MM.1S (cell line): ENCODE results near the gene KPNB1.

ENCODE experiments used
- DNase-seq: peaks from one replicate; pipeline ENCODE4 v3.0.0-alpha.2; 2015
- H2AFZ ChIP-seq: fragments of 300-600 bp; sonication (generic); 2 replicates; pipeline ENCODE4 v1.6.0; 2016; ENCODE audit warnings: antibody characterized with exemption, low read length
- H3F3A ChIP-seq: fragments of 300-600 bp; sonication (generic); 2 replicates; pipeline ENCODE4 v1.6.1; 2016; ENCODE audit warnings: mild to moderate bottlenecking, antibody characterized with exemption, low read length, moderate library complexity, mixed read lengths; ENCODE audit not compliant: insufficient read depth
- H3K27ac ChIP-seq: fragments of 300-600 bp; sonication (generic); 2 replicates; pipeline ENCODE4 v1.5.1; 2016; ENCODE audit warnings: mild to moderate bottlenecking, low read length
- H3K27me3 ChIP-seq: fragments of 300-600 bp; sonication (generic); replicated peaks from 2 replicates; pipeline ENCODE4 v1.6.0; 2016; ENCODE audit warnings: low read length; ENCODE audit not compliant: insufficient read depth
- H3K36me3 ChIP-seq: fragments of 300-600 bp; sonication (generic); replicated peaks from 2 replicates; pipeline ENCODE4 v1.6.1; 2016; ENCODE audit warnings: mild to moderate bottlenecking, low read length, mixed read lengths; ENCODE audit not compliant: insufficient read depth
- H3K4me1 ChIP-seq: fragments of 300-600 bp; sonication (generic); 2 replicates; pipeline ENCODE4 v1.6.1; 2016; ENCODE audit warnings: low read length, mixed read lengths
- H3K4me2 ChIP-seq: fragments of 300-600 bp; sonication (generic); 2 replicates; pipeline ENCODE4 v1.6.0; 2016; ENCODE audit warnings: low read depth, low read length
- H3K4me3 ChIP-seq: fragments of 300-600 bp; sonication (generic); 2 replicates; pipeline ENCODE4 v1.5.1; 2016; ENCODE audit warnings: low read length, mixed read lengths
- H3K79me2 ChIP-seq: fragments of 300-600 bp; sonication (generic); 2 replicates; pipeline ENCODE4 v1.6.1; 2016; ENCODE audit warnings: mixed run types, low read length, mixed read lengths
- H3K9ac ChIP-seq: fragments of 300-600 bp; sonication (generic); 2 replicates; pipeline ENCODE4 v1.6.1; 2016; ENCODE audit warnings: low read length, mixed read lengths
- H3K9me2 ChIP-seq: fragments of 300-600 bp; sonication (generic); replicated peaks from 2 replicates; pipeline ENCODE4 v1.6.1; 2016; ENCODE audit warnings: mild to moderate bottlenecking, low read length, mixed read lengths; ENCODE audit not compliant: insufficient read depth
- H3K9me3 ChIP-seq: fragments of 300-600 bp; sonication (generic); replicated peaks from 2 replicates; pipeline ENCODE4 v1.6.1; 2016; ENCODE audit warnings: mild to moderate bottlenecking, low read length, mixed read lengths; ENCODE audit not compliant: insufficient read depth
- H4K20me1 ChIP-seq: fragments of 300-600 bp; sonication (generic); 2 replicates; pipeline ENCODE4 v1.6.1; 2016; ENCODE audit warnings: mild to moderate bottlenecking, low read length, moderate library complexity, mixed read lengths; ENCODE audit not compliant: insufficient read depth
- EZH2 ChIP-seq: fragments of 300-600 bp; sonication (generic); optimal IDR thresholded peaks from 2 replicates; pipeline ENCODE3; 2017; ENCODE audit warnings: low read depth, mild to moderate bottlenecking, antibody characterized with exemption, low read length, mixed read lengths
- EZH2phosphoT487 ChIP-seq: fragments of 300-600 bp; sonication (generic); IDR thresholded peaks from 2 replicates; pipeline ENCODE4 v1.6.1; 2018; ENCODE audit warnings: antibody characterized with exemption, low read length
- TF ChIP-seq, protein P1 (sequence below): fragments of 300-600 bp; sonication (generic); IDR thresholded peaks from 2 replicates; pipeline ENCODE4 v1.5.1; 2016; ENCODE audit warnings: antibody characterized with exemption, low read length, mixed read lengths

KPNB1 gene

DNA sequence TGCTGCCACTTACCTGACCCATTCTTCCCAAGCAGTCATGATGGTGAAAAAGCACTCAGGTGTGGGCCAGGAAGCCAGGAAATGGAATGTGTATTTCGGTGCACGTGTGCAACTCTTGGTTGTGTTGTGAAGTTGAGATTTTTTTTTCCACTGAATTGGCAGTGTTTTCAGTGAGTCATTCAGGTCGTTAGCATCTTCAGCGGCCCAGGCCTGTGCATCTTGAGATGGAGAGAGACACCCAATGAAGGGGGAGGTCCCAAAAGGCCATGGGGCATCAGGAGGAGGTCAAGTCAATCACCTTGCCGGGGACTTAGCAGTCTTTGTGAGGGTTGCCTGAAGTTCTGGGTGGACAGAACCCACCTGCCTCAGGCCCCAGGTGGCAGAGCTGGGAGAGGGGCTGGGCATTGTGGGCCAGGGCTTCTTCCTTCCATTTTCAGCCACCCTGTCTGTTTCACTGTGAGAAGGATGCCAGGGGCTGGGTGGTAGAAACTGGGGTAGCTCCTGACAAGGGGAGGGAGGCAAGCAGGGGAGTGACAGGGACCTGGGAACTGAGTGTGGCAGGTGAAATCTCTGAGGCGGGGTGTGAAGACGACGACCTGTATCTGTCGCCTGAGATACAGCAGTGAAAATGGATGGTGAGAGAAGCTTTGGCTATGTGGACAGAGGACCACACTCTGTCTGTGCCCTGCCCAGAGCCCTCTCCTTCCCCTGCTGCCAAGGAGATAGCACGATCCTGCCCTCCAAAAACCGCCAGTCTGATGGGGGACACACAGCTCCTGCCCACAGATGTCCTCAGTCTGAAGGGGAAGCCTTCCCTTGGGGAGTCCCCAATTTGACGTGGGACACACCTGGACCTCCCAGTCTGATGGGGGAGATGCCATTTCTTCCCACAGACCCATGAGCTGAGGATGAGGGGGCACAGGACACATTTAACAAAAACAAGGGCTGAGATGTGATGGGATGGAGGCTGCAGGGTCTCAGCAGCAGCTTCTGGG is 56.1 kb downstream of the KPNB1 start:
- no peak overlapping the region for H2AFZ ChIP-seq
- H3K79me2 ChIP-seq, result no peaks in the 10 kb centered on the region
- no peaks in the 10 kb centered on the region for H3K36me3 ChIP-seq
- H3K27me3 ChIP-seq, result peaks cover 18% of the 10 kb centered on the region
- no peaks in the 10 kb centered on the region for H3K9me3 ChIP-seq
- DNase-seq, result no peak
- H3K9ac ChIP-seq, result no peak overlapping the region
- no peaks in the 10 kb centered on the region for H4K20me1 ChIP-seq
- H3K4me3 ChIP-seq, result no peak overlapping the region
- H3K9me2 ChIP-seq, result no peaks in the 10 kb centered on the region
- peaks cover 15% of the 10 kb centered on the region for H3K4me1 ChIP-seq
- peak overlapping the region; percentile 15; the same call in 1 of the 2 replicates for H3K4me2 ChIP-seq
- no peaks in the 10 kb centered on the region for H3F3A ChIP-seq
- no peak for TF ChIP-seq EZH2
- TF ChIP-seq, protein P1, sequence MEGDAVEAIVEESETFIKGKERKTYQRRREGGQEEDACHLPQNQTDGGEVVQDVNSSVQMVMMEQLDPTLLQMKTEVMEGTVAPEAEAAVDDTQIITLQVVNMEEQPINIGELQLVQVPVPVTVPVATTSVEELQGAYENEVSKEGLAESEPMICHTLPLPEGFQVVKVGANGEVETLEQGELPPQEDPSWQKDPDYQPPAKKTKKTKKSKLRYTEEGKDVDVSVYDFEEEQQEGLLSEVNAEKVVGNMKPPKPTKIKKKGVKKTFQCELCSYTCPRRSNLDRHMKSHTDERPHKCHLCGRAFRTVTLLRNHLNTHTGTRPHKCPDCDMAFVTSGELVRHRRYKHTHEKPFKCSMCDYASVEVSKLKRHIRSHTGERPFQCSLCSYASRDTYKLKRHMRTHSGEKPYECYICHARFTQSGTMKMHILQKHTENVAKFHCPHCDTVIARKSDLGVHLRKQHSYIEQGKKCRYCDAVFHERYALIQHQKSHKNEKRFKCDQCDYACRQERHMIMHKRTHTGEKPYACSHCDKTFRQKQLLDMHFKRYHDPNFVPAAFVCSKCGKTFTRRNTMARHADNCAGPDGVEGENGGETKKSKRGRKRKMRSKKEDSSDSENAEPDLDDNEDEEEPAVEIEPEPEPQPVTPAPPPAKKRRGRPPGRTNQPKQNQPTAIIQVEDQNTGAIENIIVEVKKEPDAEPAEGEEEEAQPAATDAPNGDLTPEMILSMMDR, result no peak
- no peak for TF ChIP-seq EZH2phosphoT487
- no peak overlapping the region for H3K27ac ChIP-seq

DNA sequence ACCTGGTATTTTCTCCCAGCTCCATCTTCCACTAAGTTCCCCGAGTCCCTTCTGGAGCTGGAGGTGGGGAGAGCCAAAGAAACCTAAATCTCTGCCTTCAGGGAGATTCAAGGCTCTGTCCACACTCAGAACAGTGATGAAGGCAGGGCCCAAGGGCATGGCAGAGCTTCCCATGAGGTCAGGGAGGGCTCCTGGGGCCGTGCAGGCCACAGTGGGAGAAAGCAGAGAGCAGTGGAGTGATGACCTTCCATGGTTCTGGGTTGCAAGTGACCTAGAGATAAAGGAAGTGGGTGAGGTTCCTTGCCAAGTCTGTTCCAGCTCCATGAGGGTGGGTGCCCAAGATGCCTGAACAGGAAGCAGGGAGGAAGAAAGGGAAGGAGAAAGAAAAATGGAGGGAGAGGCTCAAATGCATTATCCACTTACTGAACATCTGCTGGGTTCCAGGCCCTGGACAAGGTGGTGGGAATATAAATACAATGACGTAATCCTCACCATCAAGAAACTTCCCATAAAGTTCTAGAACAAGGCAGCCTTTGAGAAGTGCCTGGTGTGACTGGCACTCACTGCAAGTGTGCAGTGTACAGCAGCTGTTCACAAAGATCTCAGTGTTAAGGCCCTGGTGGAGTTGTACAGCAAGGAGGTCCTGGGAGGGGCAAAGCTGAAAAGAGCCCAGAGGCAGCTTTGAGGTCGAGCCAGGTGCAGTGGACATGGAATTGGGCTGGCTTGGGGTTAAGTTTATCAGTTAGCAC is 57.5 kb downstream of the KPNB1 start:
- no peak overlapping the region for H3K4me2 ChIP-seq
- no peaks in the 10 kb centered on the region for H3K36me3 ChIP-seq
- no peak overlapping the region for H3K9ac ChIP-seq
- H3K9me2 ChIP-seq, result no peaks in the 10 kb centered on the region
- TF ChIP-seq EZH2phosphoT487 (no peak), EZH2 (no peak)
- TF ChIP-seq, protein P1, result no peak
- no peak for DNase-seq
- H3K4me1 ChIP-seq, result peaks cover 15% of the 10 kb centered on the region
- no peaks in the 10 kb centered on the region for H3F3A ChIP-seq
- H3K9me3 ChIP-seq, result no peaks in the 10 kb centered on the region
- no peaks in the 10 kb centered on the region for H3K79me2 ChIP-seq
- H3K4me3 ChIP-seq, result no peak overlapping the region
- H3K27me3 ChIP-seq, result peaks cover 24% of the 10 kb centered on the region
- no peaks in the 10 kb centered on the region for H4K20me1 ChIP-seq
- H3K27ac ChIP-seq, result no peak overlapping the region
- no peak overlapping the region for H2AFZ ChIP-seq

DNA sequence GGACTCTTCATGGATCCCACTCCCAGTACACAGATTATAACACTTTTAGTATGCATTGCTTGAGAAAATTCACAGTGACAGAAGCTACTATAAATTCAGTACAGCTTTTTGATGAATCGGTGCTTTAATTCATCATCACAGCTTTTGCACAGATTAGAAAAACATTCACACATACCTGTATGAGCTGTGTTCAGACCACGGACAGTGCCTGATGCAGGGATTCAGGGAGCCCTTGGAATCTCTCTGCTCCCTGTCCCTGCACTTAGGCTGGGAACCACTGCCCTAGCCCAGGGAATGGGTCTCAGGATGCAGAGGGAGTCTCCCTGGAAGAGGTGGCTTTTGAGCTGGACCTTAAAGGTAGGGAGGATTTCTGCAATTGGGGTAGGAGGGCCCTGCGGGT is 58.2 kb downstream of the KPNB1 start:
- DNase-seq, result no peak
- no peaks in the 10 kb centered on the region for H4K20me1 ChIP-seq
- H3F3A ChIP-seq, result no peaks in the 10 kb centered on the region
- TF ChIP-seq, protein P1, result no peak
- no peak for TF ChIP-seq EZH2phosphoT487
- no peak for TF ChIP-seq EZH2
- H3K4me3 ChIP-seq, result no peak overlapping the region
- H3K9me2 ChIP-seq, result no peaks in the 10 kb centered on the region
- no peak overlapping the region for H3K27ac ChIP-seq
- H2AFZ ChIP-seq, result no peak overlapping the region
- no peaks in the 10 kb centered on the region for H3K9me3 ChIP-seq
- no peaks in the 10 kb centered on the region for H3K36me3 ChIP-seq
- H3K79me2 ChIP-seq, result no peaks in the 10 kb centered on the region
- peaks cover 15% of the 10 kb centered on the region for H3K4me1 ChIP-seq
- H3K4me2 ChIP-seq, result no peak overlapping the region
- H3K27me3 ChIP-seq, result peaks cover 31% of the 10 kb centered on the region
- H3K9ac ChIP-seq, result no peak overlapping the region
